Activated CD8-positive, alpha-beta memory T cell treated with anti-CD3 and anti-CD28 coated beads, Interleukin-2, amount 10 ng/mL, durations not matched to agents 7 days and 5 days (primary cell): ENCODE measurements around the gene ARHGAP6. TPM values are rescaled to one million over a fixed set of nuclear protein-coding genes. Genes with fewer than 3 reads are reported as not detected.
"Not testable (repeated sequence)": the region's sequence is repeated elsewhere in the genome, so short reads cannot be mapped to it uniquely, and the experiment has no call there.

Experiments
- ATAC-seq: fragments of 150-1000 bp; cut with Tn5 transposase; one replicate; pipeline ENCODE4 v1.10.0; 2021; ENCODE audit warnings: moderate library complexity
- CTCF ChIA-PET: fragments of 350-600 bp; sonication (Branson Sonifier 250); formaldehyde crosslinking; loops from one replicate; lab custom pipeline; 2021; ENCODE audit warnings: antibody characterized with exemption; lab: Charles Lee
- DNase-seq: peaks from one replicate; pipeline ENCODE4 v3.0.0-alpha.2; 2020
- H3K27ac Mint-ChIP-seq: one replicate; pipeline ENCODE4 v1.8.0; 2021; ENCODE audit warnings: mild to moderate bottlenecking, mixed read lengths
- H3K27me3 Mint-ChIP-seq: one replicate; pipeline ENCODE4 v1.8.0; 2021; ENCODE audit warnings: mixed read lengths
- H3K36me3 Mint-ChIP-seq: one replicate; pipeline ENCODE4 v1.8.0; 2021; ENCODE audit warnings: mild to moderate bottlenecking, mixed read lengths
- H3K4me1 Mint-ChIP-seq: one replicate; pipeline ENCODE4 v1.8.0; 2021; ENCODE audit warnings: mixed read lengths
- H3K4me3 Mint-ChIP-seq: one replicate; pipeline ENCODE4 v1.8.0; 2021; ENCODE audit warnings: mild to moderate bottlenecking, moderate library complexity, mixed read lengths
- H3K9me3 Mint-ChIP-seq: one replicate; pipeline ENCODE4 v1.8.0; 2022; ENCODE audit warnings: low read depth, mixed read lengths
- total RNA-seq, 2 experiments: library from RNA; stranded (reverse); gene quantifications; one replicate each; pipeline ENCODE4 v1.2.3, GENCODE V29; 2021

ARHGAP6 gene
- total RNA-seq, 2 experiments from 2014 or later: not detected

DNA sequence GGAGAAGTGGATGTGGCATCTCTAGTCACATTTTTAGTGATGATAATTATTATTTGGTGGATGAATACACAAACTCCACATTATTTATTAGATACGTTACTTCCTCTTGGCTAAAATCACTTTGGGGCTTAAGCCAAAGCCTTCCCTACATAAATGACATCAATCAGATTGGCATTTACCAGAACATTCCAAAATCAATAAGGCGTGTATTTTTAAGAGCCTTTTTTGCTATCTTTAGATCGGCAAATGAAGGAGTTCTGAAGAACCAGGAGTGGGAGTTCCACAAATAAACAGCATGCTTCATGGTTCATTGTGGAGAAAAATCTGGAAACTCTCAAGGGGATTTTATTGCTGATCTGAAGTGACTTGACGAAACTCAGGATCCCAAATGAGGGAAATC is 282.8 kb downstream of the ARHGAP6 start:
- no peak for ATAC-seq
- no peak for DNase-seq
- H3K9me3 Mint-ChIP-seq: no peaks in the 10 kb centered on the region
- no peak overlapping the region for H3K27ac Mint-ChIP-seq
- CTCF ChIA-PET: no interaction called here
- no peaks in the 10 kb centered on the region for H3K4me1 Mint-ChIP-seq
- H3K36me3 Mint-ChIP-seq: no peaks in the 10 kb centered on the region
- H3K4me3 Mint-ChIP-seq: no peak overlapping the region
- H3K27me3 Mint-ChIP-seq: no peaks in the 10 kb centered on the region

DNA sequence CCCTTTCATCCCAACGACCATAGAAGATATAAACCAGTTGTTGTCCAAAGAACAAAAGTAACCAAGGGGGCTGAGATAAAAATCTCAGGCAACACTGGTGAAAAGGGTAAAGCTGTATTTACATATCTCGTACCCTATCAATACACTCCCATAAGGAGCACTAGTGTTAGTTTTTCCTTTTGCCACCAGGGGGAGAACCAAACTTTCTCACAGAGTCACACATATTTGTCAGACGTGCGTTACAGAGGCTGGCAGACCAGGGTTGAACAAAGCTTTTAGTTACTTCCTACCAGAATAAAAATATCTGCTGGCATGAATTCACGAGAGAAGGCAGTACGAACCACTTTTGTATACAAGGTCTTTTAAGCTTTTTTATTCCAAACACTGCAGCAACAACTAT is 284.3 kb downstream of the ARHGAP6 start:
- CTCF ChIA-PET: no interaction called here
- Mint-ChIP-seq H3K4me3 (no peak overlapping the region), H3K36me3 (no peaks in the 10 kb centered on the region), H3K27ac (no peak overlapping the region), H3K27me3 (no peaks in the 10 kb centered on the region), H3K9me3 (no peaks in the 10 kb centered on the region), H3K4me1 (no peaks in the 10 kb centered on the region)
- ATAC-seq (no peak), DNase-seq (no peak)

DNA sequence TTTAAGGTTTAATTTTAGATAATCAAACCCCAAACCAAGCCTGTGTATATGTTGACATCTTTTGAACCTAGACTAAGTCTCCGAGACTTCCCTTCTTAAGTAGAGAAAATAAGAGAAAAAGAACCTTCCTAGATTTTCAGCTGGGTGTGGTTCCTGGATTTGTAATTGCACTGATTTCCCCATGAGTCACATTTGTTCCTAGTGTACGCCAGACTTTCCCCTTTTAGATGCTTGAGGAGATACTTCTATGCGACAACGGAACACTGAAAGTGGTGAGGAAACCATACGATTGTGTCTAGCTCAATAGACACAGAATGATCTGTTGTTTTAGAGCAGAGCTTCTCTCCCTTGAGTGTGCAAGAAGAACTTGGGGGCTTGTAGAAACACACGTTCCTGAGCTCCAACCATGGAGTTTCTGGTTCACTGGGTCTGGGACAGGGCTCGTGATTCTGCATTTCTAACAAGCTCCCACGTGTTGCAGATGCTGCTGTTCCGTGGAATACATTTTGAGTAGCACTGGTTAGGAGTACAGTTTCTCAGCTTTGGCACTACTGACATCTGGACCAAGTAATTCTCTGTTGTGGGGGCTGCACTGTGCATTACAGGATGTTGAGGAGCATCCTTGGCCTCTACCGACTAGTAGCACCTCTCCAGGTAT is 285.4 kb downstream of the ARHGAP6 start:
- H3K4me1 Mint-ChIP-seq: no peaks in the 10 kb centered on the region
- H3K27me3 Mint-ChIP-seq: peaks cover 3% of the 10 kb centered on the region
- no peaks in the 10 kb centered on the region for H3K9me3 Mint-ChIP-seq
- no peak overlapping the region for H3K27ac Mint-ChIP-seq
- ATAC-seq (no peak), DNase-seq (no peak)
- CTCF ChIA-PET: no interaction called here
- H3K36me3 Mint-ChIP-seq: no peaks in the 10 kb centered on the region
- H3K4me3 Mint-ChIP-seq: no peak overlapping the region

DNA sequence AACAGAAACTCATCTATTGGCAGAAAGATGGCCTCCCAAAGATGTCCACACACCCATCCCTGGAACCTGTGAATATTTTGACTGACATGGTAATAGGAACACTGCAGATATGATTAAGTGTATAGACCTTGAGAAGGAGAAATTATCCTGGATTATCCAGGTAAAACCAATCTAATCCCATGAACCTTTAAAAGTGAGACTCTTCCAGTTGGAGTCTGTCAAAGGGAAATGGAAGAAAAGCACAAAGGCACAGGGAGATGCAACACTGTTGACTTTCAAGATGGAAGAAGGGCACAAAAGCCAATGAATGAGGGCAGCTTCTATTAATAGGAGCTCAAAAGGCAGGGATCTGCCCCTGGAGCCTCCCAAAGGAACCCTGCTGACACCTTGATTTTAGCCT is 289.6 kb downstream of the ARHGAP6 start:
- no peaks in the 10 kb centered on the region for H3K4me1 Mint-ChIP-seq
- CTCF ChIA-PET: no interaction called here
- no peak for ATAC-seq

DNA sequence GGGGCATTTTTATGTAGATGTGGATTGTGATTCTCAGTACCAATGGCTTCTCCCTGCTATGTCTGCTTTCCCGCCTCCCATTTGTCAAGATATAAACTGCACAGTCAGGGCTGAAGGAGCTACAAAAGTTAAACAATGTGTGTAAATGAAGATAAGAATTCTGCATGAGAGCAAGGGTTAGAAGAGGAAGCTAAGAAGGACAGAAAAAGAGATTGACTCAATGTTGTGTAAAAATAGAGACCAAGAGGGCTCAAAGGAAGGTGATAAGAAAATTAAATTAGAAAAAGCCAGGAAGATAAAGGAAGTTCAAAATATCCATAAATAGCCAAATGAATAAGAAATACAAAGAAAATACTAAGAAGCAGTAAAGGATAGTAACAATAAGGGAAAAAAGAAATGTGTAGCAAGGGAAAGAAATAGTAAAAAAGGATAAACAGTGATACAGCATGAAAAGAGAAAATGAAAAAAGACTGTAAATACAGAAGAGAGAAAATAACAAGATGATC is 290.1 kb downstream of the ARHGAP6 start:
- Mint-ChIP-seq H3K36me3 (no peaks in the 10 kb centered on the region), H3K9me3 (no peaks in the 10 kb centered on the region), H3K27ac (no peak overlapping the region), H3K27me3 (peaks cover 3% of the 10 kb centered on the region), H3K4me3 (no peak overlapping the region), H3K4me1 (no peaks in the 10 kb centered on the region)
- CTCF ChIA-PET: no interaction called here
- no peak for DNase-seq
- no peak for ATAC-seq

More for the DNA sequence above, 289.6 kb downstream of the ARHGAP6 start:
- no peaks in the 10 kb centered on the region for H3K36me3 Mint-ChIP-seq
- H3K27ac Mint-ChIP-seq: no peak overlapping the region
- no peak overlapping the region for H3K4me3 Mint-ChIP-seq
- H3K27me3 Mint-ChIP-seq: peaks cover 3% of the 10 kb centered on the region
- no peaks in the 10 kb centered on the region for H3K9me3 Mint-ChIP-seq
- no peak for DNase-seq

DNA sequence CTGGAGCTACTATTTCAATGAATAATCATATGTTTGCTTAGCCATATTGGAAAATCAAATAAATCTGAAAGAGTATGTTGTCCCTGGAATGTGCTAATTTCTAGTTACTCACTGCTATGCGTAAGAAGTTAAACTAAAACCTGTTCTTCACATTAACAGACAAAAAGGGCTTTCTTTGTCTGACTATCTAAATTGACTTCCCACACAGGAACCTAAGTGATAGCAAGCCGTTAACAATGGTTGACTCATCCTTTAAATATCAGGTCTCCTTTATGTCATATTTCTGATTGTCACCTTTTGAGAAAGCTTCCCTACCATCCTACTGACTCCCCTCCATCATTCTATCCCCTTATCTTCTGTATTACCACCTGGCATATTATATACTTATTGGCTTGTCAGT is 291.1 kb downstream of the ARHGAP6 start:
- H3K4me3 Mint-ChIP-seq: no peak overlapping the region
- H3K27me3 Mint-ChIP-seq: peaks cover 3% of the 10 kb centered on the region
- no peaks in the 10 kb centered on the region for H3K36me3 Mint-ChIP-seq
- CTCF ChIA-PET: no interaction called here
- H3K27ac Mint-ChIP-seq: no peak overlapping the region
- no peak for DNase-seq
- H3K9me3 Mint-ChIP-seq: no peaks in the 10 kb centered on the region
- no peak for ATAC-seq
- H3K4me1 Mint-ChIP-seq: no peaks in the 10 kb centered on the region

DNA sequence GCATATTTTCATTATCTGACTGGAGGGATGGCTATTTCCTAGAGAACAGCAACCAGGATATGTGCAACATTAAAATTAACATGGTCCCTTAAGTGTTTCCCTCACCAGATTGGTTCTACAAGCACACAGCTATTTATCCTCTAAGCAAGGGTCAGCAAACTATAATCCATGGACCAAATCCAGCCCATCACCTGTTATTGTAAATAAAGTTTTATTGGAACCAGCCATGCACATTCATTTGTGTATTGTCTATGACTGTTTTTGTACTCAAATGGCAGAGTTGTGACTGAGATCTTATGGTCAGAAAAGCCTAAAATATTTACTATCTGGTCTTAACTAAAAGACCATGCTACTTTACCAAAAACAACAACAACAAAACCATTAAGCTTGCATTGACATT is 294.6 kb downstream of the ARHGAP6 start:
- H3K4me3 Mint-ChIP-seq: no peak overlapping the region
- no peaks in the 10 kb centered on the region for H3K36me3 Mint-ChIP-seq
- no peaks in the 10 kb centered on the region for H3K4me1 Mint-ChIP-seq
- H3K9me3 Mint-ChIP-seq: no peaks in the 10 kb centered on the region
- H3K27ac Mint-ChIP-seq: no peak overlapping the region
- ATAC-seq (no peak), DNase-seq (no peak)
- CTCF ChIA-PET: no interaction called here
- peaks cover 3% of the 10 kb centered on the region for H3K27me3 Mint-ChIP-seq

DNA sequence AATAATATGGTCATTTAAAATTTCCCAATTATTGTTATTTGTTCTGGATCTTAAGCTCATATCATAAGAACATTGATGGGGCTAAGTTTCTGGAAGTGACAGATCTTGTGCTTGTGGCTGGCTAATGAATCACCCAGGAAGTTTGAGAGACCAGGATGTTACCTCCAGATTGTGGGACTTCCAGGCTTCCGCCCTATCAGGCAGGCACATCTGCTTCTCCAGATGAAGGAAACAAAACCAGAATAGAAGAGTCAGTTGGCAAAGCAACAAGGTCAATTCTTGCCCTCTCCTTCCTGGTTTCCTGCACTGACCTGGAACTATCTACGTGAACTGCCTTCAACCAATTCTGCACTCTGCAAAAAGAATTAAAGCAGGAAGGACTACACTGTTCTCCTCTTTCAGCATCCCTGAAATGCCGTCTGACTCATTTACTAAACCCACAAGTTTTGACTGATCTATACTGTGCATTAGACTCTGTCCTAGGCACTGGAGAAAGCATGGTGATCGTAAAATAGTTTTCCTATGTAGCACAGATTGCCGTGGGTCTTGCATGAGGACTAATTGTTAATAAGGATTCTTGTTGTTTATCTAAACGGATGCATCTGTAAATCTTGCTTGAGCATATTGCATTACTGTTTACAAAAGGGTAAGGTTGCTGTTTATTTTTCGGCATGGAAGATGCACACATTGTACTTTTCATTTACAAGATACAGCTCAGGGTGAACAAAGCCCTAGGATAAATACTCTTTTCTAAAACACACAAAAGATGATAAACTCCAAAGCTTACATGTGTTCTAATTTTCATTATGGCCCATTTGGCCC is 297.9 kb downstream of the ARHGAP6 start:
- H3K9me3 Mint-ChIP-seq: no peaks in the 10 kb centered on the region
- H3K36me3 Mint-ChIP-seq: no peaks in the 10 kb centered on the region
- no peaks in the 10 kb centered on the region for H3K4me1 Mint-ChIP-seq
- no peak overlapping the region for H3K4me3 Mint-ChIP-seq
- CTCF ChIA-PET: no interaction called here
- no peak for ATAC-seq
- no peak overlapping the region for H3K27ac Mint-ChIP-seq
- H3K27me3 Mint-ChIP-seq: no peaks in the 10 kb centered on the region
- no peak for DNase-seq

DNA sequence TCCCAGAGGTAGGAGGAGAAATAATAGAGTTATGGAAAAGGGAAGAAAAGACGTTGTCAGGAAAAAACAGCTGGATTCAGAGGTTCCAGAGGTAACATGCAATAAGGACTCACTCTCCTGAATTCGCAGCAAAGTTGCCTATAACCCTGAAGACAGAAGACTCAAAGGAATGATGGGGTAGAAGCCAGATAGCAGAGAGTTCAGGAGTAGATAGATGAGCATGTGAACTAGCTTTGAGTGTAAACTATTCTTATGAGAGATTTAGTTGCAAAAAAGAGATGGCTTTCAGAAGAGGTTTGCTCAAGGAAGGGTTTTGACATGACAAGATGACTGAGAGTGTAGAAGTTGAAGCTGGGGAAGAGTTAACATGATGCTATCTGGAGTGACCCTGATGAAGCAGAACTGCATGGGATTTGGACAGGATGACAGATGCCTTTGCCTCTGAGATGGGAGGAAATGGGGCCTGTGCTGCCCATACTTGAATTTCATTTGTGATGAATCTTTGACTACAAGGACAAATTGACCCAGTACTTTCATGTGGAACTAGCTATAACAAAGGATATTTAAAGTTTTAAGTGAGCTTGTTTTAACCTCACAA is 298.6 kb downstream of the ARHGAP6 start:
- no peaks in the 10 kb centered on the region for H3K27me3 Mint-ChIP-seq
- ATAC-seq (no peak), DNase-seq (no peak)
- H3K27ac Mint-ChIP-seq: no peak overlapping the region
- H3K4me1 Mint-ChIP-seq: no peaks in the 10 kb centered on the region
- no peaks in the 10 kb centered on the region for H3K36me3 Mint-ChIP-seq
- CTCF ChIA-PET: no interaction called here
- H3K4me3 Mint-ChIP-seq: no peak overlapping the region
- H3K9me3 Mint-ChIP-seq: no peaks in the 10 kb centered on the region

DNA sequence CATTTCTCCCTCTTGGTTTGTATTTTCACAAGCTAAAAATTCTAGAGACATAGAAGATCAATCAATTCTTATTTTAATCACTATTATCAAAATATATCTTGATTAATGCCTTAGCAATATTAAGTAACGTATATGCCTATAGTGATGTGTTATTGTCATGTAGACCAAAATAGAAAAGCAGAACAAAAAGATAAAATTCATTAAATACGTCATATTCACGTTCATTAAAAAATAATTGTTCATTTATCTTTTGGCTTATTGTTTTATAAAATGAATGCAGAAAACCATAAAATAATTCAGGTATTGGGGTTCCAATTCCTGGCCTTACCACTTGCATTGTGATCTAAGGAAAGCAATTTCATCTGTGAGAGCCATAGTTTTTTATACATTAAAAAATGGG is 300.3 kb downstream of the ARHGAP6 start:
- CTCF ChIA-PET: no interaction called here
- H3K4me3 Mint-ChIP-seq: no peak overlapping the region
- no peaks in the 10 kb centered on the region for H3K4me1 Mint-ChIP-seq
- ATAC-seq (no peak), DNase-seq (no peak)
- H3K27ac Mint-ChIP-seq: no peak overlapping the region
- H3K27me3 Mint-ChIP-seq: no peaks in the 10 kb centered on the region
- no peaks in the 10 kb centered on the region for H3K36me3 Mint-ChIP-seq
- no peaks in the 10 kb centered on the region for H3K9me3 Mint-ChIP-seq

DNA sequence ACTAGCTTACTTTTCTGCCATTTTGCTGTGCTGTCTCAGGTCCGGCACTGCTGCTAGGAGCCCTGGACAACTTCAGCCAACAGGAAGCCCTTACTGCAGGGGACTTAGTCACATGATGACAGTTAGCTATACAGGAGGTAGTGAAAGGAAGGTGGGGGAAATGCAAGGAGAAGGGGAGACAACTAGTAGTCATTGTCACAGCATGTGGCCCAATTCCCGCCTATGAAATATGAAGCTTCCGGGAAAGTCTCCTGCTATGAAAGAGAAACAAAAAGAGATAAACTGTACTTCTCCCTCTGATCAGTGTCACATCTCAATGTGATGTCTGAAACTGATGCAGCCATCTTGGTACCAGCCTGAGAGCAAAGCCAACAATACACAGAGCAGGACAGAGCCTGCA is 300.9 kb downstream of the ARHGAP6 start:
- no peak for DNase-seq
- no peaks in the 10 kb centered on the region for H3K4me1 Mint-ChIP-seq
- CTCF ChIA-PET: no interaction called here
- no peak overlapping the region for H3K27ac Mint-ChIP-seq
- H3K27me3 Mint-ChIP-seq: no peaks in the 10 kb centered on the region
- ATAC-seq: no peak
- H3K4me3 Mint-ChIP-seq: no peak overlapping the region
- H3K36me3 Mint-ChIP-seq: no peaks in the 10 kb centered on the region
- no peaks in the 10 kb centered on the region for H3K9me3 Mint-ChIP-seq

DNA sequence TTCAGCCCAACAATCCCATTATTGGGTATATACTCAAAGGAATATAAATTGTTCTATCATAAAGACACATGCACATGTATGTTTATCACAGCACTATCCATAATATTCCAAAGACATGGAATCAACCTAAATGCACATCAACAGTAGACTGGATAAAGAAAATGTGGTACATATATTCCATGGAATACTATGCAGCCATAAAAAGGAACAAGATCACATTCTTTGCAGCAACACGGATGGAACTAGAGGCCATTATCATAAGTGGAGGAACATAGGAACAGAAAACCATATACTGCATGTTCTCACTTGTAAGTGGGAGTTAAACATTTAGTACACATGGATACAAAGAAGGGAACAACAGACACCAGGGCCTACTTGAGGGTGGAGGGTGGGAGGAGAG is 301.9 kb downstream of the ARHGAP6 start:
- CTCF ChIA-PET, ATAC-seq, H3K27ac Mint-ChIP-seq, H3K9me3 Mint-ChIP-seq, H3K27me3 Mint-ChIP-seq, H3K4me3 Mint-ChIP-seq, DNase-seq, H3K4me1 Mint-ChIP-seq, H3K36me3 Mint-ChIP-seq: not testable (repeated sequence)

DNA sequence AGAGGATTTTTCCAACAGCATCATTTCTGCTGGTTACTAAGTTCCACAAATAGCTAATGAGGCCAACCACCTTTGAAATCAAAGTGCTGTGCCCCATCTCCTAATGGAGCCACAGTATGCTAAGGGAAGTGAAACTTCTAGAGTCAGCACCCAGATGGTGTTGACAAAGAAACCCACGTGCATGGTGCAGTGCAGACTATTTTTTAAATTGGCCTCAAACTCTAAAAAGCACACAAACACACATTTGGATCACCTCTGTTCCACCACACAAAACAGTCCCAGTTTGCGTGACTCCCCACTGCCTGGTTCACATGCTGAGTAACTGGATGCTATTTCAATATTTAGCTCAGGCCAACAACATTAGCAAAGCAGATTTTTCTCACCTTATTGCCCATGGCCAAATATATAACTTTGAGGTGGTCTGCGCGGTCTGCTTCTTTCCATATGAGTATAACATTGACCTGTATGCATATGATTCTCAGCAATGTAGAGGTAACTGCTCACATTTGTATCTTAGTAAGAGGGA is 302.6 kb downstream of the ARHGAP6 start:
- ATAC-seq (no peak), DNase-seq (no peak)
- Mint-ChIP-seq H3K4me3 (no peak overlapping the region), H3K4me1 (no peaks in the 10 kb centered on the region), H3K27me3 (no peaks in the 10 kb centered on the region), H3K27ac (no peak overlapping the region), H3K9me3 (no peaks in the 10 kb centered on the region), H3K36me3 (no peaks in the 10 kb centered on the region)
- CTCF ChIA-PET: no interaction called here

DNA sequence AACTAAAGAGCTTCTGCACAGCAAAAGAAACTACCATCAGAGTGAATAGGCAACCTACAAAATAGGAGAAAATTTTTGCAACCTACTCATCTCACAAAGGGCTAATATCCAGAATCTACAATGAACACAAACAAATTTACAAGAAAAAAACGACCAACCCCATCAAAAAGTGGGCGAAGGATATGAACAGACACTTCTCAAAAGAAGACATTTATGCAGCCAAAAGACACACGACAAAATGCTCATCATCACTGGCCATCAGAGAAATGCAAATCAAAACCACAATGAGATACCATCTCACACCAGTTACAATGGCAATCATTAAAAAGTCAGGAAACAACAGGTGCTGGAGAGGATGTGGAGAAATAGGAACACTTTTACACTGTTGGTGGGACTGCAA is 304.1 kb downstream of the ARHGAP6 start:
- H3K36me3 Mint-ChIP-seq, H3K4me1 Mint-ChIP-seq: not testable (repeated sequence)

More for the DNA sequence above, 304.1 kb downstream of the ARHGAP6 start:
- H3K27me3 Mint-ChIP-seq, H3K27ac Mint-ChIP-seq, ATAC-seq, H3K4me3 Mint-ChIP-seq, H3K9me3 Mint-ChIP-seq, CTCF ChIA-PET, DNase-seq: not testable (repeated sequence)
